NCI-H510A (cell line): ENCODE measurements around the gene ELFN2.

Source experiments
- DNase-seq: peaks from one replicate; lab custom pipeline; 2025; lab: John Stamatoyannopoulos, UW

ELFN2 gene

GRCh38 chr22:37381489-37381888 is 45.8 kb downstream of the ELFN2 start:
- no peak for DNase-seq

GRCh38 chr22:37379722-37380121 is 47.6 kb downstream of the ELFN2 start:
- no peak for DNase-seq

- DNase-seq = no peak
These were observed 48.2 kb downstream of the ELFN2 start for GRCh38 chr22:37379085-37379484.

GRCh38 chr22:37378642-37379058 is 48.6 kb downstream of the ELFN2 start:
- DNase-seq = no peak

- no peak for DNase-seq
These were observed 49.4 kb downstream of the ELFN2 start for GRCh38 chr22:37377927-37378326.

GRCh38 chr22:37377138-37377537 is 50.1 kb downstream of the ELFN2 start:
- no peak for DNase-seq

- DNase-seq = no peak
These were observed 50.6 kb downstream of the ELFN2 start for GRCh38 chr22:37376643-37377042.

GRCh38 chr22:37375801-37376200 is 51.5 kb downstream of the ELFN2 start:
- no peak for DNase-seq

GRCh38 chr22:37374571-37374970 is 52.7 kb downstream of the ELFN2 start:
- DNase-seq = no peak

GRCh38 chr22:37373451-37373850 is 53.8 kb downstream of the ELFN2 start:
- no peak for DNase-seq

GRCh38 chr22:37371911-37372310 is 55.4 kb downstream of the ELFN2 start:
- DNase-seq = no peak

GRCh38 chr22:37371491-37371890 is 55.8 kb downstream of the ELFN2 start:
- DNase-seq = no peak

- no peak for DNase-seq
These were observed 56.8 kb downstream of the ELFN2 start for GRCh38 chr22:37370306-37370979.

GRCh38 chr22:37369483-37369882 is 57.8 kb downstream of the ELFN2 start:
- DNase-seq = no peak

- no peak for DNase-seq
These were observed 59.2 kb downstream of the ELFN2 start for GRCh38 chr22:37368058-37368457.

- DNase-seq = no peak
These were observed 60.7 kb downstream of the ELFN2 start for GRCh38 chr22:37366601-37367000.

- no peak for DNase-seq
These were observed 61.3 kb downstream of the ELFN2 start for GRCh38 chr22:37365950-37366349.

- no peak for DNase-seq
These were observed 63.9 kb downstream of the ELFN2 start for GRCh38 chr22:37363261-37363992.

- no peak for DNase-seq
These were observed 64.7 kb downstream of the ELFN2 start for GRCh38 chr22:37362621-37363020.

GRCh38 chr22:37358917-37359316 is 68.4 kb downstream of the ELFN2 start:
- no peak for DNase-seq

GRCh38 chr22:37358386-37358785 is 68.9 kb downstream of the ELFN2 start:
- no peak for DNase-seq

- DNase-seq = no peak
These were observed 69.7 kb downstream of the ELFN2 start for GRCh38 chr22:37357446-37358075.

- no peak for DNase-seq
These were observed 70.4 kb downstream of the ELFN2 start for GRCh38 chr22:37356922-37357321.
